CD14-positive monocyte (primary cell): ENCODE data around the gene RREB1. TPM values are rescaled to one million over a fixed set of nuclear protein-coding genes. Genes with fewer than 3 reads are reported as not detected.

Experiments used
- DNase-seq, 3 donors: peaks; one replicate each; pipeline ENCODE4 v3.0.0-alpha.2; 2011 to 2022
- H2AFZ ChIP-seq: 2 replicates; pipeline ENCODE4 v1.6.0; 2012; ENCODE audit warnings: mild to moderate bottlenecking, low read depth, low read length, inconsistent platforms; ENCODE audit not compliant: insufficient read depth, poor library complexity, severe bottlenecking
- H3K27ac ChIP-seq, 2 donors: 1 replicate in 1 of 2; 2 replicates in 1 of 2; pipeline ENCODE4 v1.5.1; 2012 to 2013; ENCODE audit warnings: low read length in 2 of 2, control low read depth in 1 of 2, inconsistent platforms in 1 of 2, low read depth in 1 of 2, mild to moderate bottlenecking in 1 of 2
- H3K27me3 ChIP-seq, 2 donors: one replicate each; pipeline versions ENCODE4 v1.6.0 to v1.6.1; 2011 to 2013; ENCODE audit warnings: low read length in 2 of 2; ENCODE audit not compliant: control insufficient read depth in 2 of 2, insufficient read depth in 2 of 2
- H3K36me3 ChIP-seq, 2 donors: replicated peaks in 1 of 2; 1 replicate in 1 of 2; 2 replicates in 1 of 2; pipeline versions ENCODE4 v1.5.1 to v1.6.1; 2012 to 2013; ENCODE audit warnings: low read length in 2 of 2, control low read depth in 1 of 2, inconsistent platforms in 1 of 2, mild to moderate bottlenecking in 1 of 2; ENCODE audit not compliant: insufficient read depth in 2 of 2, control insufficient read depth in 1 of 2
- H3K4me1 ChIP-seq, 2 donors: 1 replicate in 1 of 2; 2 replicates in 1 of 2; pipeline versions ENCODE4 v1.5.1 to v1.6.1; 2012 to 2013; ENCODE audit warnings: low read length in 2 of 2, control low read depth in 1 of 2, inconsistent platforms in 1 of 2, mild to moderate bottlenecking in 1 of 2, moderate library complexity in 1 of 2; ENCODE audit not compliant: insufficient read depth in 2 of 2, control insufficient read depth in 1 of 2
- H3K4me2 ChIP-seq: replicated peaks from 2 replicates; pipeline ENCODE3; 2012; ENCODE audit warnings: low read length, moderate library complexity, mild to moderate bottlenecking; ENCODE audit not compliant: poor library complexity, severe bottlenecking; ENCODE audit errors: extremely low read depth
- H3K4me3 ChIP-seq, 3 experiments: fragments of 200-600 bp in 1 of 3; sonication (generic) in 1 of 3; replicated peaks in 1 of 3; 1 replicate in 2 of 3; 2 replicates in 1 of 3; pipeline ENCODE4 v1.5.1; 2011 to 2013; ENCODE audit warnings: low read length in 3 of 3, mild to moderate bottlenecking in 3 of 3, control low read depth in 2 of 3, low read depth in 2 of 3, inconsistent platforms in 1 of 3, moderate library complexity in 1 of 3
- H3K79me2 ChIP-seq: 2 replicates; pipeline ENCODE4 v1.6.0; 2012; ENCODE audit warnings: mild to moderate bottlenecking, control low read depth, inconsistent platforms, low read length, moderate library complexity; ENCODE audit not compliant: insufficient read depth
- H3K9ac ChIP-seq: 2 replicates; pipeline ENCODE4 v1.6.0; 2017; ENCODE audit warnings: low read length, mild to moderate bottlenecking; ENCODE audit not compliant: insufficient read depth, poor library complexity, severe bottlenecking
- H3K9me3 ChIP-seq, 2 donors: replicated peaks in 1 of 2; 1 replicate in 1 of 2; 2 replicates in 1 of 2; pipeline versions ENCODE4 v1.5.1 to v1.6.1; 2012 to 2013; ENCODE audit warnings: low read length in 2 of 2, control low read depth in 1 of 2; ENCODE audit not compliant: control insufficient read depth in 1 of 2, insufficient read depth in 1 of 2
- H4K20me1 ChIP-seq: 2 replicates; pipeline ENCODE4 v1.6.0; 2012; ENCODE audit warnings: mild to moderate bottlenecking, low read length, control low read depth, moderate library complexity; ENCODE audit not compliant: insufficient read depth
- H3K27ac Mint-ChIP-seq, 7 donors: one replicate each; pipeline ENCODE4 v1.8.0; 2020; ENCODE audit warnings: mild to moderate bottlenecking in 7 of 7, mixed read lengths in 7 of 7, moderate library complexity in 6 of 7, inconsistent platforms in 2 of 7
- H3K27me3 Mint-ChIP-seq, 3 donors: one replicate each; pipeline ENCODE4 v1.8.0; 2021 to 2022; ENCODE audit warnings: low read depth in 3 of 3, mild to moderate bottlenecking in 3 of 3, mixed read lengths in 3 of 3, moderate library complexity in 3 of 3, inconsistent platforms in 1 of 3
- H3K36me3 Mint-ChIP-seq, 2 donors: one replicate each; pipeline ENCODE4 v1.8.0; 2020; ENCODE audit warnings: mixed read lengths in 2 of 2, inconsistent platforms in 1 of 2, mild to moderate bottlenecking in 1 of 2
- H3K4me1 Mint-ChIP-seq: one replicate; pipeline ENCODE4 v1.8.0; 2020; ENCODE audit warnings: mild to moderate bottlenecking, mixed read lengths
- H3K4me3 Mint-ChIP-seq, 2 donors: one replicate each; pipeline ENCODE4 v1.8.0; 2020; ENCODE audit warnings: mild to moderate bottlenecking in 2 of 2, mixed read lengths in 2 of 2, moderate library complexity in 1 of 2
- H3K9me3 Mint-ChIP-seq, 7 donors: one replicate each; pipeline ENCODE4 v1.8.0; 2020 to 2022; ENCODE audit warnings: mixed read lengths in 7 of 7, mild to moderate bottlenecking in 6 of 7, moderate library complexity in 6 of 7, inconsistent platforms in 2 of 7
- CTCF ChIP-seq: fragments of 200-600 bp; IDR thresholded peaks from one replicate; pipeline ENCODE4 v1.8.0; 2022; ENCODE audit warnings: antibody characterized with exemption, mild to moderate bottlenecking
- WGBS: methylation state at CpG from one replicate; pipeline ENCODE4 v1.1.5; 2013; ENCODE audit warnings: missing lambda C conversion rate; ENCODE audit not compliant: insufficient coverage; 5-methylcytosine and 5-hydroxymethylcytosine counted together
- intact Hi-C, 2 donors: fragments of 100-400 bp; cut with micrococcal nuclease; formaldehyde crosslinking; loops; one replicate each; pipeline versions ENCODE4 v1.15.0 to v1.15.1; 2023
- polyA plus RNA-seq, 3 donors: library from polyadenylated mRNA; depleted of rRNA in 1 of 3; unstranded in 2 of 3; stranded (reverse) in 1 of 3; fragments of 300-500 nt in 2 of 3; fragments of >200 nt in 1 of 3; fragmentation: Illumina TruSeq in 2 of 3; gene quantifications; 1 replicate in 2 of 3; 2 replicates in 1 of 3; pipeline ENCODE4 v1.2.3, GENCODE V29; 2012 to 2021

Gene RREB1
- polyA plus RNA-seq, 3 donors = 2.1 to 15.3 (median 5.6) TPM

DNA sequence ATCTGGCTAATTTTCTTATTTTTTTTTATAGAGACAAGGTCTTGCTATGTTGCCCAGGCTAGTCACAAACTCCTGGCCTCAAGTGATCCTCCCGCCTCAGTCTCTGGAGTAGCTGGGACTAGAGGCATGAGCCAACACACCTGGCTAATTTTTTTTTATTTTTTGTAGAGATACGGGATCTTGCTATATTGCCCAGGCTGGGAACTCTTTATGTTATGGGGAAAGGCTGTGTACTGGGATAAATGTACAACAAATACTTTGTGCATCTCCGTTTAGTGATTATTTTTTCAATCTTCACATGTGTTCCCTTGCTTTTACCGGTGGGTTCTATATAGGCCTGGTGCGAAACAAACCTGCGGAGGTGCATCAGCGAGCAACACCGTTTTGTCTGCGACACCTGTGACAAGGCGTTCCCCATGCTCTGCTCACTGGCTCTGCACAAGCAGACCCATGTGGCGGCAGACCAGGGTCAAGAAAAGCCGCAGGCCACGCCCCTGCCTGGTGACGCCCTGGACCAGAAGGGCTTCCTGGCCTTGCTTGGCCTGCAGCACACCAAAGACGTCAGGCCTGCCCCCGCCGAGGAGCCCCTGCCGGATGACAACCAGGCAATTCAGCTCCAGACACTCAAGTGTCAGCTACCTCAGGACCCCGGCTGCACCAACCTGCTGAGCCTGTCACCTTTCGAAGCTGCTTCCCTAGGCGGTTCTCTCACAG, 121.1 kb downstream of the RREB1 start:
- 96% methylated on average over 20 of the region's 21 CpGs for WGBS
- Histone ChIP-seq H4K20me1 (peaks cover 54% of the 10 kb centered on the region), H3K4me3 (no peak overlapping the region), H3K79me2 (peaks cover 66% of the 10 kb centered on the region), H3K9me3 (no peaks in the 10 kb centered on the region), H2AFZ (no peak overlapping the region), H3K4me2 (no peak overlapping the region), H3K27ac (no peak overlapping the region), H3K36me3 (peaks cover 81 to 88% of the 10 kb centered on the region in 2 donors), H3K4me1 (peaks cover 10 to 12% of the 10 kb centered on the region in 2 donors), H3K27me3 (no peaks in the 10 kb centered on the region), H3K9ac (no peak overlapping the region)
- DNase-seq = no peak
- Mint-ChIP-seq H3K4me1 (peaks cover 7% of the 10 kb centered on the region), H3K27me3 (peaks cover 0 to 1% (median 0%) of the 10 kb centered on the region in 3 donors), H3K27ac (peak overlapping the region in 2 of 7 donors; percentile 6 to 63), H3K9me3 (peaks cover 0 to 5% (median 0%) of the 10 kb centered on the region in 7 donors), H3K4me3 (no peak overlapping the region), H3K36me3 (peaks cover 74 to 83% of the 10 kb centered on the region in 2 donors)
- intact Hi-C loops = no loop called here
- no peak for TF ChIP-seq CTCF

- Histone ChIP-seq H4K20me1 (peaks cover 59% of the 10 kb centered on the region), H3K9ac (no peak overlapping the region), H3K4me3 (no peak overlapping the region), H3K27me3 (no peaks in the 10 kb centered on the region), H3K79me2 (peaks cover 74% of the 10 kb centered on the region), H3K4me1 (peaks cover 6% of the 10 kb centered on the region in 2 donors), H3K4me2 (no peak overlapping the region), H2AFZ (no peak overlapping the region), H3K36me3 (peaks cover 88 to 97% of the 10 kb centered on the region in 2 donors), H3K27ac (no peak overlapping the region), H3K9me3 (no peaks in the 10 kb centered on the region)
- no peak for TF ChIP-seq CTCF
- intact Hi-C loops = no loop called here
- WGBS = 98% methylated on average over 61 of the region's 62 CpGs
- Mint-ChIP-seq H3K27ac (peak overlapping the region in 4 of 7 donors; percentile 5 to 63 (median 18)), H3K27me3 (peaks cover 0 to 1% (median 0%) of the 10 kb centered on the region in 3 donors), H3K4me1 (peaks cover 2% of the 10 kb centered on the region), H3K4me3 (no peak overlapping the region), H3K9me3 (peaks cover 0 to 5% (median 0%) of the 10 kb centered on the region in 7 donors), H3K36me3 (peaks cover 78 to 87% of the 10 kb centered on the region in 2 donors)
- DNase-seq = no peak
Observed at GRCh38 chr6:7229376-7230326, 121.9 kb downstream of the RREB1 start.
